ENCODE data around the gene NRG2.

NRG2 gene

DNA sequence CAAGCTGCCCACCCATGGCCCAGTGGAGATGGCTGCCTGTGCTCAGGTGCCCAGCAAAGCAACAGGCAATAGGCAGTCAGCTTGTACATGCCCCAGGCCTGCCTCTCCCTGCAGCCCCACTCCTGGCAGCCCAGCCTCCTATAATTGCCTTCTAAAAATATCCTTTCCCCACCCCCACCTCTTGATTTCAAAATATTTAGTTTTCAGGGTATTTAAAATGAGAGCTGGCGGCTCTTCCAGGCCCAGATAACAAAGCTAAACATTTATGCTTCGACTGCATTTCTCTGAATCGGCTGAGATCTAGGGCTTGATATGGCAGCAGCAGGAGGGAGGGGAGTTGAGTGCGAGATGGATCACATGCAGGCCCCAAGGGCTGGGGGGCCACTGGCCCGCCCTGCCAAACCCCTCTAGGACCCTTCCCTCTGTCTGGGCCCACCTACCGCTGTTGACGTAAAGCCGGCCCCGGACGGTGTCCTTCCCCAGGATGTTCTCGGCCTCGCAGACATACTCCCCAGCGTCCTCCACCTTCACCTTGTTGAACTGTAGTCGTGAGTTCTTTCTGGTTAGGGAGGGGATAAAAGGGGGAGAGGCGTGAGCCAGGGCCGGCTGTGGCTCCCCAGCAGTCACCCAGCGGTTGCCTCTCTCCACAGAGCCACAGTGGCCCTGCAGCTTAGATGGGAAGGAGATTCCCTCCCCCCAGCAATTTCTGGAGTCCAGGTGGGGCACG, 162.5 kb downstream of the NRG2 start:
- DNase-seq (ENCODE audit: low spot score) = no peak

DNA sequence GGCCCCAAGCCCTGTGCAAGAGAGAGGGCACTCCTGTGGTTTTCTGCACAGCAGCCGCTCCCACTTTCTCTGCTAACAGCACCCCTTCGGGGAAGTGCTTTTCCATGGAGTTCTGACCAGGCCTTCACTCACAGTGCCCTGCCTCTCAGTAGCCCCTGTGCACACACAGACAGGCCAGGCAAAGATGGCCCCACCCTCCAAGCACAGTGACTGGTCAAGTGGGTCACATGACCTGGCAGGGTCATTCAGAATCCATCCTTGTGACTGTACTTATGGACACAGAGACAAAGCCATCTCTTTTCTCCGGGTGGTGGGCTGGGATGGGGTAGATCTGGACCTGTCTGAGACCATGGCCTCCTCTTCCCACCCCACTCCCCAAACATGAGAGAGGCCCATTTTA, 165.0 kb downstream of the NRG2 start:
- no peak for DNase-seq (ENCODE audit: low spot score)

DNA sequence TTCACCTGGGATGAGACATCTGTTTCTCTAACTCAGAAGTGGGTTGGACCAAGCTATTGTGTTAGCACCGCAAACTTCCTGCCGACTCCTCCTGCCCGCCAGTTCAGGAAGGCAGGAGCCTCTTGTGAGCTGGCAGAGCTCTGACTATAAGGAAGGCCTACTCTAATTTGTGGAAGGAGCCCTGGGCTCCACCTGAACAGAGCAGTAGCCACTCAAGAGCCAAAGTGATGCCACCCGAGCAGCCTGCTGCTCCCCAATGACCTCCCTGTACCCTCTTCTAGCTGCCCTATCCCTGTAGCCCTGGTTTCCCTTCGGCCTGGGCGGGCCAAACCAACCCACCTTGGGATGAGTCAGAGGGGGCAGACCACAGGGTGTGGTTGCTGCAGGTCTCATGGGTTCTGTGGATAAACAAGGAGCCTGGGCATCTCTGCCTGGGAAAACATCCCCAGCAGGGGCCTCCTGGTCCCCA, 165.9 kb downstream of the NRG2 start:
- no peak for DNase-seq (ENCODE audit: low spot score)

DNA sequence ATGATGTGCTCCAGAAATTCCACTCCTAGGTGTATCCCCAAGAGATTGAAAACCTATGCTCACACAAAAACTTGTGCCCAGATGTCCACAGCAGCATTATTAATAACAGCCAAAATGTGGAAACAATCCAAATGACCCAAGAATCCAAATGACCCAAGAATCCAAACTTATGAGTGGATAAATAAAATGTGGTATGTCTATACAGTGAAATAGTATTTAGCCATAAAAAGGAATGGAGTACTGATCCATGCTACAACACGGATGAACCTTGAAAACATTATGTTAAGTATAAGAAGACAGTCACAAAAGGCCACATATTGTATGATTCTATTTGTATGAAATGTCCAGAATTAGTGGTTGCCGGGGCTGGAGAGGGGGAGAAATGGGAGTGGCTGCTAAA, 167.1 kb downstream of the NRG2 start:
- DNase-seq (ENCODE audit: low spot score) = no peak

GRCh38 chr5:139872851-139873794, 170.0 kb downstream of the NRG2 start:
- no peak for DNase-seq (ENCODE audit: low spot score)

GRCh38 chr5:139872052-139872766, 170.9 kb downstream of the NRG2 start:
- DNase-seq (ENCODE audit: low spot score) = no peak

- DNase-seq (ENCODE audit: low spot score) = no peak
Measured at GRCh38 chr5:139871614-139872013, 171.5 kb downstream of the NRG2 start.

DNA sequence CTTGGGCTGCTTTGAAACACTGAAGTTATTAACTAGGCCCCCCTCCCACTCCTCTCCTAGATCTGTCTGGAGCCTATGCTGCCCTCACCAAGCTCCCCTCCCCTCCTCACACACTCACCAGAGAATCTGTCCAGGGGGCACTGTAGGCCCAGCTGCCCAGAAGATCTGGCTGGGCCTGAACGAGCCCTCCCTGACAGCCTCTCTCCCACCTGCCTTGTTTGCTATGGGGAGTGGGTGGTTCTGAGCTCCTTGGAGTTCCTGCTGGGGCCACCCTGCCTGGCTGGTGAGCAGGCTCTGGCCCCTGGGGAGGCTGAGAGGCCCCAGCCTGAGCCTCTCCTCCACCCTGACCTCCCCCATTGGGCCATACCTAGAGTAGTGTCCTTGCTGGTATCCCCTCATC, 172.4 kb downstream of the NRG2 start:
- no peak for DNase-seq (ENCODE audit: low spot score)

DNA sequence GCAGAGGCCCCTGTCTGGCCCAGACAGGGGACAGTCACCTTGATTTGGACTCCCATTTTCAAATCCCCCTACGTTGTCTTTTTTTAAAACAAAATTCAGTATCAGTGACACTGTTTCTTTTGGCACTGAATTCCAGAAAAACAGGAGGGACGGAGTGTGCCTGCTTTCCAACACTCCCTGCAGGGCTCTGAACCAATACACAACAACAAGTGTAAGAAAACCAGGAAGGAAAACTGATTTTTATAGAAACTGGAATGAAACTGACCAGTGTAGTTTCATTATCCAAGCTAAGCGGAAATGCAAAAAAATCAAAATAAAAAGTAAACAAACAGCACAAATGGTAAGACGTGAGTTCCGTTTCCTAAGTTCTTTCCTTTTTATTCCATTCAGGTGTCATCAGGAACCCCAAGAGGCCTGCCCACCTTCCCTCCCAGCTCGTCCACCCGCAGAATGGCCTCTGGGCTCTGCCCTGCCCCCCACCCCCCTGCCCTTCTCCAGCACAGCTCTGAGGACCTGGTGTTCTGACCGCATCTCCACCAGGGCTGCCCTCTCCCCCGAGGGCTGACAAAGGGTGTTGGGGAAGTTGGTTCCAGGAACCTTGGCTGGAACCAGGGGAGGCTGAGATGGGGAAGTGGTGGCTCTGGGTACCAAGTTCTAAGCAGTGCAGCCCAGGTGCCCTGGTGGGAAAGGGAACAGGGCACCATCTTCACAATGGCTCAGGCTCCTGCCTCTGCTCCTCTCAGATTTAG, 173.9 kb downstream of the NRG2 start:
- no peak for DNase-seq (ENCODE audit: low spot score)

DNA sequence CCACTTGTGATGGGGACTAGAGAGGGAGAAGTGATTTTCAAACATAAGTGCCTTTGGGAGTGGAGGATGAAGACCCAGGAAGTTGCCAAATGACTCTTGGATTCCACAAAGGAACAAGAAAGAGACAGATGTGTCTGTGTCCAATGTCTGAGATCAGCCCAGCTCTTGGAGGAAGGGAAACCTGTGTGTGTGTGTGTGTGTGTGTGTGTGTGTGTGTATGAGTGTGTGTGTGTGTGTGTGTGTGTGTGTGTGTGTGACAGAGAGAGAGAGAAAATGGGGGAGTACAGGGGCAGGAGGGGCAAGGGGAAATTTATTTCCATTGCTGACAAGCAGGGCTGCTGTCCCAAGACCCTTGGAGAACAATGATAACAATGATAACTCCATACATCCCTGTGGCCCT, 175.5 kb downstream of the NRG2 start:
- no peak for DNase-seq (ENCODE audit: low spot score)

DNA sequence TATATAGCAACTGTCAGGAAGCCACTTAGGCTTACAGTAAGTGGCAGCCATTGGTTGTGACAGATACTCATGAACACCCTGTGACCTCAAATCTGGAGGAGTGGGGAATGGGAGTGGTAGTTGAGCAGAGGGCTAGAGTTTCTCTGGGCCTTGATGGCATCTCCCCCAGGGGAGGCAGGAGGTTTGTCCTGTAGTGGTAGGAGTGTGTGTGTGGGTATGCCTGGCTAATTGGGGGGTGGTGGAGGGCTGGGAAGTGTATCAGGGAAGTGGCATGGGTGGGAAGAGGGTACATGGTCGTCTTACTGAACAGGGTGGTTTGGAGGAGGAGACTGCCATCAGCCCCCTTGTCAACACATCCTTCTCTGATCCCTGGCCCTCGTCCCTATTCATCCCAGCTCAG, 176.0 kb downstream of the NRG2 start:
- no peak for DNase-seq (ENCODE audit: low spot score)

DNA sequence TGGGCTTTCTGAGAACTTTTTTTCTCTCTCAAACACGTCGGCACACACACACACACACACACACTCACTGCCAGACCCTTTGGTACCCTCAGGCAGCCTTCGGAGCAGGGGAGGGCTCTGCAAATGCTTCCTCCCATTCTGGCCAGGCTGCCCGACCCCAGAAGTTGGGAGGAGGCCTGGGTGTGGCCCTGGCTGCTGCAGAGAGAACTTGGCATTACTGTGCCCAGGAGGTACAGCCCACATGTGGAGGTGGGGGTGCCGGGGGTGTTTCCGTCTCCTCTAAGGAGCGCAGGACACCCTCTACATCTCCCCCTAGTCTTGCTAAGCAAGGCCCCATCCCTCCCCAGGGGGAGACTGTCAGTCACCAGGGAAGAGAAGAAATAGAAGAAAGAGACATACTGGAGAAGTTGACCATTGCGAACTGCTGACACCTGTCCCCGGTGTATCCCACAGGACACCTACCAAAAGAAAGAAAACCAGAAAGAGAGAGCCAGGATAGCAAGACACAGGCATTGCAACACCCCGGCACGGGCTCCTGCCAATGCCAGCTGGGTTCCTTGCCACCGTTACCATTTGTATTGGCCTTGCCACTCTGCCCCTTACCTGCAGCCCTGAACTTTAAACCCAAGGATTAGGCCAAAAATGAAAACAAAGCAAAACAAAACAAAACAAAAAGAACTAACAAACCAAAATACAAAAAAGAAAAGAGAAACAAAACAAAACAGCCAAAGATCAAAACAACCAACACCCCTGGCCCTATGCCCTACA, 178.2 kb downstream of the NRG2 start:
- DNase-seq (ENCODE audit: low spot score) = no peak

- peak; percentile 85 for DNase-seq (ENCODE audit: low spot score)
Measured at GRCh38 chr5:139863855-139864558, 179.1 kb downstream of the NRG2 start.

DNA sequence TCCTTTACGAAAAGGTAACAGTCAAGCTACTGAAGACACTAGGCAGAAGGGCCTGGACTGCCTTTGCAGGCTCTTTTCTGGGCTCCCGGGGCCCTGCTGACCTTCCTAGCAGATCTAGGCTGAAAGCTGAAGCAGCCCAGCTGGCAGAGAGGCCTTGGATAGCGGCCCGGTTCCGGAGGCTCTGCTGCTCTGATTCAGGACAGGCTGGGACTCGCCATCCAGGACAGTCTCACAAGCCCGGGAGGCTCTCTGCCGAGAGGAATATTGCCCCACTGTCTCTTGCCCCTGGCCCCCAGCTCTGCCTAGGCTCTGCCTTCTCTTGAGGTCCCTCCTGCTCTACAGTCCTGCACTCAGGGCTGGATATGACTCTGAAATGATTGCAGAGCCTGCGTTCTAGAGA, 179.7 kb downstream of the NRG2 start:
- DNase-seq (ENCODE audit: low spot score) = no peak

DNA sequence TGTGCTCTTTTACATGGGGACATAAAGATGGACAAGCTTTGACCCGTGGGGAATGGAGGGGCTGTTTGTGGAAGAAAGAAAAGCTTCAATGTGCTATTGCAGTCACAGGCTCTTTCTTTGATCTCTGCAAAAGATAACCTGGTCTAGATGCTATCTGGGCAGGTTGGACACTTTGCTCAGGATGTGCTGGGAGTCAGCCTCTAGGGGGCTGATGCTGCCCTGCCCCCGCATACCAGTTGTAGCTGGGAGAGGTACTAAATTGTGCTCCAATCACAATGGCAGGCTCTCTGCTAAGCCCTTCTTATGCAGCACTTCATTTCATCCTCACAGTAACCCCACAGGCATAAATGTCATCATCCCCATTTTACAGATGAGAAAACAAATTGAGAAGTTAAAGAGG, 180.3 kb downstream of the NRG2 start:
- no peak for DNase-seq (ENCODE audit: low spot score)

DNA sequence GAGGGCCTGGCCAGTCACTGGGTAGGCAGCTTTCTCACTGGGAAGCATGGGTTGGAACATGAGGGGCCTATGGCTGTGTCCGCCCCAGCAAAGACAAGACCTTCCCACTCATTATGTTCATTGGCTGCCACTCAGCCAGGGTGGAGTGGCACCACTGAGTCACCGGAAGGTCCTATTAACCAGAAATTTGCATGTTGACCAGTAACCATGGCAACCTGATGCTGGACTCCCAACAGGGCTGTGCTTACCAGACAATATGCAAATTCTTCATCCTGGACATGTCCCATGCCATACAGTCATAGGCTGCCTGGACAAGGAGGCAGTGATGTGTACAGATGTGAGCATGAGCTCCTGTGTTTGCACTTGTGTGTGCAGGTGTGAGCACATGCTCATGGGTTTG, 180.8 kb downstream of the NRG2 start:
- no peak for DNase-seq (ENCODE audit: low spot score)

DNA sequence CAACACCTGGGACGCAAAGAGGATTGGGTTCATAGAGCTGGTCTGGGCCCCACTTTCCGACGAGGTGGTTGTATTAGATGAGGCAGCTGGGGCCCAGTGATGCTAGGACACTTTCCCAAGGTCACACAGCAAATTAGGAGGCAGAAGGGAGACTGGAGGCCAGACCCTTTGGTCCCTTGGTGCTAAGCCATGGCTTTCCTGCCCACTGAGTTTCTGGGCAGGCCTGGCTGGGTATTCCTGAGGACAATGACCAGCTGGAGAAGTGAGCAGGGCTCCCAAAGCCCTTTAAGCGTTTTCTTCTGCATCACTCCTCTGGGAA, 181.3 kb downstream of the NRG2 start:
- no peak for DNase-seq (ENCODE audit: low spot score)

- no peak for DNase-seq (ENCODE audit: low spot score)
Measured at GRCh38 chr5:139861021-139861888, 181.8 kb downstream of the NRG2 start.

DNA sequence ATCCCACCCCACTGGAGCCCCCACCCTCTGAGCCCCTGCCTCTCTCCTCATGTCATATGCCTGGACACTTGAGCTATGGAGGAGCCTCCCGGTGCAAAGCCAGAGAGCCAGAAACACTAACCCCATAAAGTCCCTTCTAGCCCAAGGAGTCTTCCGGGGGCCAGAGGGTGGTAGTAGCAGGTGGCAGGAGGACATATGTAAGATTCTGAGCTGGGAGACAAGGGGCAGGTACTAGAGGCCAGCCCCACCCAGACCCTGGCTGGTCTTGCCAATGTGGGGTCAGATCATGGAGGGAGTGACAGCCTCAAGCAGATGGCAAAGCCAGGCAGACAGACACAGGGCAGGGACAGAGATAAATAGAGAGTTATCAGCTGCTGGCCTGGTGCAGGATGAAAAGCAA, 184.1 kb downstream of the NRG2 start:
- DNase-seq (ENCODE audit: low spot score) = no peak

- DNase-seq (ENCODE audit: low spot score) = no peak
Measured at GRCh38 chr5:139856714-139857113, 186.4 kb downstream of the NRG2 start.
